GM19328 (cell line): ENCODE results near the gene WDFY4.

Experiments used
- ATAC-seq: cut with Tn5 transposase; IDR thresholded peaks from one replicate; pipeline ENCODE4 v1.9.1; 2021; ENCODE audit warnings: mild to moderate bottlenecking, moderate library complexity; ENCODE audit not compliant: unreplicated experiment

WDFY4 gene

DNA sequence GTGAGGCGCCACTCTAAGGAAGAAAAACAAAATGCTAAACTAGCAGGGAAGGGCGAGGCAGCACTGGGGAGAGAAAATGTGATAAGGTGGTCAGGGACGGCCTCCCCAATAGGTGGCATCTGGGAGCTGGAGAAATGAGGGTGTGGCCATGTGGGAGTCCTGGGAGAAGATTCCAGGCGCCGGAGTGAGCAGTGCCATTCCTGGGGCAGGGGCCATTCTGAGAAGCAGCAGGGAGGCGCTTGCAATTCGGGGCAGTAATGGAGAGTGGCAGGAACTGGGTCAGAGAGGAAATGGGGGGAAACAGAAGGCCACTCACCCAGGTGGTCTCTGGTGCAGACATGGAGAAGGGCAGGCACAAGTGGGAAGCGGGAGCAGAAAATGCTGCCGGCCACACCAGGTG is 316.7 kb downstream of the WDFY4 start:
- no peak for ATAC-seq

DNA sequence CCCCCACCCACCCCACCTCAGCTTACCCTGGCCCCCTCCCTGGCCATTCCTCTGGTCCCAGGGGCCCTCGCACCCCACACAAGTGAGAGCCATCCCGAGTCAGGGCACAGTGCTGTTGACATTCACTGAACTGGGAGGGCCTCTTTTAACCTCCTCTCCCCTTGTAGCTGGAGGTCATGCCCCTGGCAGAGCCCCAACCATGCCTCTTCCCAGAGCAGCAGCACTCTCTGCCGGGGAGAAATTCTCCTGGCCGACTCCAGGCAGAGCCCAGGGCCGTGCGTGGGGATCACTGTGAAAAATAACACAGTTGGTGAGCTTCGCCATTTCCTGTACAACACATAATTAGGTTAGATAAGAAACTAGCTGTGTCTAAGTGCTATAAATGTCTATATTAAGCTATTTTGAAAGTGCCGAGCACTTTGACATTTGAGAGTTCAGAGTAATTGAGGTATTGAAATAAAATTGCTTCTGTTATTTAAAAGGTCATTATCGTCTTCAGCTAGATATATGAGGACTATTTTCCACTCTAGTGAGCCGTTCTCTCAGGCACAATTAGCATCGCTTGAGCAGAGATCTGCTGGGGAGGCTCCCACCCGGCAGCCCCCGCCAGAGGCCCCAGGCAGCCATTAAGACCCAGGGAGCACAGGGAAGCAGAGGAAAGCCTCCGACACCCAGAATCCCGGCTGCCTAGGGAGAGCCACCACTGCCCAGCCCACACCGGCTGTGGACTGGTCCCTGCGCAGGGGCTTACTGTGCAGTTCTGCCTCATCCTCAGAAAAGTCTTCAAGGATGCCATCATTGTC is 317.4 kb downstream of the WDFY4 start:
- ATAC-seq: no peak

DNA sequence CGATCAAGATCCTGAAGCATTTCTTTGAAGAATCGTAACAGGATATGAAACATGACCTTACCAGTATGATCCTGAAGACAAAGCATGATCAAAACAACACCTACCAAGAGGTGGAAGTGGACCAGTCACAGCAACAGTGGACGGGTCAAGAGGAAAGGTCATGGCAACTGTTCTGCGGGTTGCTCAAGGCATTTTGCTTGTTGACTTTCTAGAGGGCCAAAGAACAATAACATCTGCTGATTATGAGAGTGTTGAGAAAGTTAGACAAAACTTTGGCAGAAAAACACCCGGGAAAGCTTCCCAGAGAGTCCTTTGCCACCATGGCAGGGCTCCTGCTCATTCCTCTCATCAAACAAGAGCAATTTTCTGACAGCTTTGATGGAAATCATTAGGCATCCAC is 320.6 kb downstream of the WDFY4 start:
- no peak for ATAC-seq

DNA sequence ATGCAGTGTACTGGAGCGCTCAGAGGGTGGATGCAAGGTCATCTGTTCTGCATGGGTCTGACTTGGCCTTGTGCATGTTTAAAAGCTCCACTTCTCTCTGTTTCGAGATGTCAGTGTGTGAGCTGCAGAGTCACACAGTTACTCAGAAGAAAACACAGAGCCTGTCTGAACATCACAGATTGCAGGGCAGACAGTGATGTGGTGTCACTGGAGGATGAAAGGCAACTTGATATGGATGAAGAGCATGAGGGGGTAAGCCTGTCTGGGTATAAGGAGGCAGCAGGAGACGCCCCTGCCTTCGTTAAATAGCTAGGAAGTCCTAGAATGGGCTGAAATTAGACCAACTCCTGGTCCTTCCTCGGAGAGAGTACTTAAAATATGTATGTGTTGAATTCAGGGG is 322.5 kb downstream of the WDFY4 start:
- ATAC-seq: no peak

DNA sequence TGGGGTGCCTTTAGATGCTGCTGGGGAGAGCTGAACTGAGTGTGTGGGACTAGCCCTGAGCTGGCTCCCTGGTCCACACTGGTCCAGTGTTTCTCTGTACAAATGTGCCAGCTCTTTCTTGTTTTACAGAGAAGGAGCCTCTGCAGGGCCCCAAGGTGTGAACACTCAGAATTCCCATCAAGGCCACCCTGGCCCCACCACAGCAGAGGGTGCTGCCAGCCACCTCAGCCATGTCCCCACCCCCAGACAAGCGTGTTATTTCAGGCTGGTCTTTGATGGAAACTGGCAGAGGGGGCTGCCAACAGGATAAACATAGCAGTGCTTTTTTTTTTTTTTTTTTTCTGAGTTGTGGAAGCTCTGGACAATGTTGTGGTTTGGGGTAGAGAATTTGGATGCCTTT is 323.4 kb downstream of the WDFY4 start:
- no peak for ATAC-seq

DNA sequence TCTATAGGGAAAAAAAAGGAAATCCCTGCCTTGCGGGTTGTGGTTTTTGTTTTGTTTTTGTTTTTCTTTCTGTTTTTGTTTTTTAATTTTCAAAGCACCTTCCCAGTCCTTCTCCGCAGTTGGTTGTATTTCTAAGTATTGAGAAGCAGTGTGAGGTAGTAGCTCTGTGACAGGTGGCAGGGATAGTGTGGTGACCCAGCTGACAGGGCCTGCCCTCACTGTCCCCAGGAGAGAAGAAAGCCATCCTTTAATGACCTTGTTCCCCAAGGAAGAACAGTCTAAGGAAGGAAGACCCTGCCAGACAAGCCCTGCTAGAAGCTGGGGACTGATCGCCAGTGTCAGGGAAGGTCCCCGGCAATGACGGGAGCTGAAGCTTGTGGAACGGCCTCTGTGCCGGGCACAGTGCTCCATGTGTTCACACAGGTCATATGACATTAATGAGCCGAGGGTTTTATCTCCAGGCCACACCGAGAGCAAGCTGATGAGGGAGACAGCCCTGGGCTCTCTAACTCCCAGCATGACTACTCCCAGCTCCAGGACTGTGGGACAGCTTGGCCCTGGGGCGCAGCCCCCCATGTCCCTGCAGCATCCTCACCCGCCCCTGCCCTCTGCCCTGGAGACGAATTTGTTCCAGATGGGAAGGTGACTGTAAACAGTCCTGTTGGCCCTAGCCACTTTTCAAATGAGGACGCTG is 324.0 kb downstream of the WDFY4 start:
- no peak for ATAC-seq

DNA sequence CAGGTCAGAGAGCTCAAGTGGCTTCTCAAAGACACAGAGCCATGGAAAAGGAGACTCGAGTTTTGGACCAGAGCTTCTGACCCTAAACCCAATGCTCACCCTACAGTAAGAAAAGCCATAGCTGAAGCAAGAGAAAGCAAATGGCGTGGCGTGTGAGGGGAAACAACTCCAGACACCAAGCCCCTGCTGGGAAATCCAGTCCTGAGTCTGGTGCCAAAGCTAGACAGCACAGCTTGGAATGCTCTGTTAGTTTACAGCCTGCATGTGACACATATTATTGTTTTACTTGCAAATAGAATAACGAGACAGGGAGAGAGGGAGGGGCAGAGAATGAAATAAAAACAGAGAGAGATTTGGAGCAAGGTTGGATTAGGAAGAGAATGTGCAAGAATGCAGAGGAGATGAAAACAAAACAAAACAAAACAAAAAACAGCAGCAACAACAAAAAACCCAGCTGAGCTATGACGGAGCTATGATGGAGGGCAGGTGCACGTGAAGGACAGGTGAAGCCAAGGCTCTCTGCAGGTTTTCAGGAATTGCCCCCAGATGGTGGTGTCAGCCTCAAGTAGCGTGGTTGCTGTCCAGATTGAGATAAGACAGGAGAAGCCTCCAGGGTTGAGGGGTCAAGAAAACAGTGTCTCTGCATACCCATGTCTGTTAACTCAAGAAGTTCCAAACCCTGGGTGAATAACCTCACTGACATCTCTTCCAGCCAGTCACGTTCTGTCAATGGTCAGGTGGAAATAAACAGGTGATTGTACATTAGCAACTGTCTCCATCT is 324.7 kb downstream of the WDFY4 start:
- no peak for ATAC-seq

DNA sequence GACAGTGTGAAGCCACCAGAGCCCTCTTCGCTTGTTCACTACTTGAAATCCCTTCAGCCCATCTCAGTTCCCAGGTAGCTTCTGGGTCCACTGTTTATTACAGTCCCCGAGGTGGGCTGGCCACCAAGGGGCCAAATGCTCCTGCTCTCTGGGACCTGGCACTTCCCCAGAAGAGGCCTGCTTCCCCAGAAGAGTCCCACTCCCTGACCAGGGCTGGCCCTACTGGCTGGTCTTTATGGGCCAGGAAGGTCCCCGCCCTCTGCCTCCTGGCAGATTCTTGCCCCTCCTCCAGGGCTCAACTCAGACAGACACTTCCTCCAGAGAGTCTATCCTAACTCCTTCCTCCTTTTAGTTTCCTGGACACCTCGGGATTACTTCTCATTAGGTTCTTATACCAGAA is 325.6 kb downstream of the WDFY4 start:
- ATAC-seq: no peak

DNA sequence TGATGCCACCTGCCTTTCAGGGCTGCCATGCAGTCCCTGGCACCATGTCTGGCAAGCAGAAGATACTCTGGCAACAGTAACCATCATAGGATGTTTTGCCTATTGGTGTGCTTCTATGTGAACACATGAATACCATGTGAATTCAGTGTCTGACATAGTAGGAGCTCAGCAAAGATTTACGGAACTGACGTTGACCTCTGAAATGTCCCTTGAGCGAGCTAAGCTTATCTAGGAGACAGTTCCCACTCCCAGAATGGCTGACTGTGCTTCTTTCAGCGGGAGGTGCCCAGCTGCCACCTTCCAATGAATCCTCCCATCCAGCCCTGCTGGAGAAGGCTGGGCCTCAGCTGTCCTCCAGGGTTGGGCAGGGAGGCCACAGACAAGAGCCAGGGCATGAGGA is 326.2 kb downstream of the WDFY4 start:
- no peak for ATAC-seq

DNA sequence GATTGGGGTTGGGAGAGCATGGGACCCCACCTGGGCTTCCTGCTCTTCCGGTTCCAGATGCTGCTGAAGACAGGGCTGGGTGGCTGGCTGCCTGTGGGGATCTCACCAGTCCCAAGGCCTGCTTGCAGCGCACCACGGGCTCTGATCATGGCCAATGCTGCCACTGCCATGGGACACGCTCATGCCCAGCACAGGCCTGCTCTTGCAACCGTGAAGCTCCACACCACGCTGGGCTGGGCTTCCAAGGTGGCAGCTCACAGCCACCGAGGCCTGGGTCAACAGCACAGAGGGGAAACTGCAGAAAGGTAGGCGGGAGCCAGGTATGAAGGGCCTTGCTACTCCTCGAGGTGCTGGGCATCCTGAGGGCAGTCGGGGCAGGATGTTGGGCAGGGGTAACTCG is 327.1 kb downstream of the WDFY4 start:
- no peak for ATAC-seq

DNA sequence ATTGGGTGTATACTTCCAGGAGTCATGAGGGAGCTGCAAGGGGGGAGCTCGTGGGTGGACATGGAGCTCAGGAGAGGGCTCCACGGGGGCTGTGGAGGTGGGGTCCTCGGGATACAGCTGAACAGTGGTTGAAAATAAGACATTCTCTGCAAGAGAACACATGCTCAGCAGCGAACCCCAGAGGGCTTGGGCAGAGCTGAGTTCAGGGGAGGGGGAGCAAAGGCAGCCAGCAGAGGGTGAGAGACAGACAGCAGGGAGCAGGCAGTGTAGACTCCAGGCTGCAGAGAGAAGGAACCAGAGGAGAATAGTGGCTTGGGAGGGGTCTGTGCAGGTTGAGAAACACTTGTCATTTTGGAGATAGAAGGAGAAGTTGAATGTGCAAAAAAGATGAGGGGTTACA is 327.9 kb downstream of the WDFY4 start:
- ATAC-seq: no peak

DNA sequence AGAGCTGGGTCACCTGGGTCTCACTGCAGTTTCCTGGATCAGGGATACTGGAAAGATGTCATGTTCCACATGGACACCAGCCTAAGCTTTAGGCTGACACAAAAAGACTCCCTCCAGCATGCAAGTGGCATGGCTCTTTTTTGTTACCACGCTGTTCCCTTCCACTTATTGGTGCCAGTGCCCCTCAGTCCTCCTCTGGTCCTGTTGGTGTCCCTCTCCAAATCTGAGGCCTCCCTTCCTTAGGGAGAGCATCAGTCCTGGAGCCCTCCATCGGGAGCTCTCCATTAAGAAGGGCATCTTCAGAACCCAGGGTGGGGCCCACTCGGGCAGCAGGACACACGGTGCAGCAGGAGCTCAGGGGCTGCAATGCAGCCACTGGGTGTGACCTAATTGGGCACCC is 331.0 kb downstream of the WDFY4 start:
- ATAC-seq: no peak

DNA sequence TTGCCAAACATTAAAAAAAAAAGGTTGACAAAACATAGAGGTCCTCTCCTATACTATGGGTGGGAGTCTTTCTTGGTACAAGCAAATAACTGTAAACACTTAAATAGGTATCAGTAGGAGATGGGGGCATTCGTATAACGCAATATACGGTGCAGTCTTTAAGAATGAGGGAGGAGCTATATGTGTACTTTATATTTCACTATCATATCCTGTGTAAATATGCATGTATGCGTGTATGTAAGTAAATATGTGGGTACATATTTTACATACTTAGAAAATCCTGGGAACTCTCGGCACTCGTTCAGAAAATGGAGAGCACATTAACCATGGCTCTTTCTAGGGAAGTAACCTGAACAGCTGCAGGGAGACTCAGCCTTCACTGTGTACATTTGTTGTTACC is 337.0 kb downstream of the WDFY4 start:
- no peak for ATAC-seq

DNA sequence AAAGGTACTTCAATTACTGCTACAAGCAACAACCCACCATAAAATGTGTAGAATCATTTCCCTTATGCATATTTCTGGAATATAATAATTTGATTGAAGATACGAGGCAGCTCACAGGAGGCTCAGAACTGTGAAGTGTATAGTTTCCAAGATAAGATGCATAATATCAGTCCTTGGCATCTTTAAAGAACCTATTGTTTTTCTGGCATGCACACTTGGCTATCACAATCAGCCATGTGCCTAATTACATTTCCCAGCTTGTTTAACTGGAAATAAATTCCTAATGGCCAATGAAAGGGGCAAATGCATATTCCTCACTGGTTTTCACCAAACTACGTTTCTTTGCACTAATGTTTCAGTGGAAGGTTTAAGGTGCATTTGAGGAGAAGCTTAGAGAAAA is 338.4 kb downstream of the WDFY4 start:
- ATAC-seq: no peak

DNA sequence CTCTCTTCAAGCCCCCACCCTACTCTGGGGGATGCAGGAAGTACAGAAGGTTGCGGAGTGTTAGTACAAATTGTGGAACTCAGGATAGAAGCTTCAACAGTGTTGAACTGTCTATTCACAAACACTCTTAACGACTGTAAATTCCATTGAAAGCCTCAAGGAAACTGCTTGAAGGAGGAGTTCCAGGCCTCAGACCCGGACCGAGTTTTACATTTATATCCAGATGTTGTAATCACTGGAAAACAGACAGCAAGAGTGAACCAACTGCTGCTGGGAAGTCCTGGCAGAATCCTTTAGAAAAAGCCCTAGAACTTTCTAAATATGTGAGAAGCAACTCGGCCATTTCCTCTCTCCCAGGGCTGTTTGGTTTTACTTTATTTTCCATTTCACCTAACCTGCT is 339.1 kb downstream of the WDFY4 start:
- no peak for ATAC-seq

DNA sequence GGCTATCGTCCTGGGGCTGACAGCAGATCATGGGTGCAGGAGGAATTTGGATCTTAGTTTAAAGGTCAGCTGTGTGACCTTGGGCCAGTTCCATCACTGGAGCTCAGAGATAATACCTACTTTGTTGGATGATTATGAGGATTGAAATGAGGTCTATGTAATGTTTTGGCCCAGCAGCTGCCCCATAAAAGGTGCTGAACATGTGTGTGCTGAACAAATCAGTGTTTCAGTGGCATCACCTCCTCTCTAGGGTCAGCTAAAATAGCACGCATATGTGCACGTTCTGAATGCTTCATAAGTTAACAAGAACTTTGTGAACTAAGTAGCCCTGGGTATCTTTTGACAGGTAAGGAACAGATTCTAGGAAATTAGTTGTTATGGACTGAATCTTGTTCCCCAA is 339.8 kb downstream of the WDFY4 start:
- ATAC-seq: no peak

DNA sequence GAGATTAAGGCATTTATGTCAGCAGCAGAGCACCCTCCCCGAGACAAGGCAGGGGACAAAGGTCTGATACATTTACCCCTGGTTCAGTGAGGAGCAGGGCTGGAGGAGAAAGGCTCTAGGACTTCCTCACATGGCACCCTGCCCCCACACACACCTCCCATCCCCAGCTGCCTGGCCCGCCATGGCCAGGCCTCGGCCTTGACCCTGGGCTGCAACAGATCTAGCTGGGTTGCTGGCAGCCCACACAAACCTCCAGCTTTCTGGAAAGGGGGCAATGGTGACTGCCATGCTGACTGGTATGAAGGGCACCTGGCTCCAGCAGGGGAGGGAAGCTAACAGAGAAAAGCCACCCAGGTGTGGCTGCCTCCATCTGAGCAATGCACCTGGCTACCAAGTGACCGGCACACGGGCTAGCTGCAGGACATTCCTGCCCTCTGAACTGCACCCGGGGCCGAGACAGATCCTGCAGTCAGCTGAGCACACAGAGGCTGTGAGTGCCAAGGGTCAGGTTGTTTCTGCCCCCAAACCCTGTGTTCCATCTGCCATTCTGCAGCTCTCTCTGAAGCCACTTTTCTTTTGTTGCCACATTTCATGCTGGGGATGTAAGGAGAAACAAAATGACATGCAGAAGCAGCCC is 340.8 kb downstream of the WDFY4 start:
- no peak for ATAC-seq

DNA sequence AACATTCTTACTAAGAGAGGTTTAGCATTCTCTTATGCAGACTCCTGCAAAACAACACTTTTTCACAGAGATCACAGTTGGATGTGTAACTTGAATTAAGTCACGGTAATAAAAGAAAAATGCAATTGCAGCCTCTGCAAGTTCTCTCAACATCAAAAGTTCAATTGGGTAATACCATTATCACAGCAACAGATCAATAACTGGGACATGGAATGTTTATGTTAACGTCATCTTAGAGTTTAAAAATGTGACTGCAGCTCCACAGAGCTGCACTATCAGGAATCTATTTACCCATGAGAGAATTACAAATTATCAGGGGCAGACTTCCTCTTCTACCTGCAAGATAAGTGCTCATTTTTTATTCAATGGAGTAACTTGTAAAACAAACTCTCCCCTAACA is 344.0 kb downstream of the WDFY4 start:
- ATAC-seq: no peak

DNA sequence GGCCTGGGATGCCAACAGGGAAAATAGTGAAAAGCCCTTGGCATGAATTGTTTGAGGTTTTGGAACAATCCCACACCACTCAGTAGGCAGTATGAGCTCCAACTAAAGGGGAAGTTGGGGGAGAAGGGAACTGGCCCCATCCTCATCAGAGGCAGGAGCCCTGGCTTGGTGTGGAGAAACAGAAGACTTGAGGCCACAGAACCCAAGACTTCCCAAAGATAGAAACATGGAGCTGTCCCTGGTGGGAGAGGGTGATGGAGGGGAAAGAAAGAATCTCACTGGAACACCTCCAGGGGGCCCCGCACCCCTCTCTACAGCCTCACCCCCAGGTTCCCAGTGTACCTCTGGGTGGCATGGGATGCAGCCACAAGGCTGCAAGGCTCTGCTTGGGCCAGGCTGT is 345.0 kb downstream of the WDFY4 start:
- ATAC-seq: no peak
